MM.1S (cell line): Measurements from ENCODE around the gene ITPRIP.

Source experiments
- EZH2 ChIP-seq: fragments of 300-600 bp; sonication (generic); optimal IDR thresholded peaks from 2 replicates; pipeline ENCODE3; 2017; ENCODE audit warnings: low read depth, mild to moderate bottlenecking, antibody characterized with exemption, low read length, mixed read lengths
- TF ChIP-seq, protein P1 (sequence below): fragments of 300-600 bp; sonication (generic); IDR thresholded peaks from 2 replicates; pipeline ENCODE4 v1.5.1; 2016; ENCODE audit warnings: antibody characterized with exemption, low read length, mixed read lengths

DNA sequence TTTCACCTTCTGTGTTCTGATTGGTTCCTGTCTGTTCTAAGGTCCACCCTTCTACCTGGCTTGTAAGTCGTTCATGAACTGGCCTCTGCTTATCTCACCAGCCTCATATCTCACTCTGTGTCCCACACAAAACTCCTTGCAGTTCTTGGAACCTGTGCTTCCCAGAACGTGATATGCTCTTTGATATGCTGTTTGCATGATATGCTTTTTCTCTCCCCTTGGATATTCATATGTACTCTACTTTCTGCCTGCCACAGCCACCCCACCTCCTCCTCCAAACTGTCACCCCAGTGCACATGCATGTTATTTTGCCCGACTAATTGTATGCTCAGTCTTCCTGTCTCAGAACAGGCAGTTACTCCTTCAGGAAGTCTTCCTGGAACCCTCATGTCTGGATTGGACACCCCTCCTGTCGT is 1.9 kb upstream of the ITPRIP start:
- TF ChIP-seq, protein P1, sequence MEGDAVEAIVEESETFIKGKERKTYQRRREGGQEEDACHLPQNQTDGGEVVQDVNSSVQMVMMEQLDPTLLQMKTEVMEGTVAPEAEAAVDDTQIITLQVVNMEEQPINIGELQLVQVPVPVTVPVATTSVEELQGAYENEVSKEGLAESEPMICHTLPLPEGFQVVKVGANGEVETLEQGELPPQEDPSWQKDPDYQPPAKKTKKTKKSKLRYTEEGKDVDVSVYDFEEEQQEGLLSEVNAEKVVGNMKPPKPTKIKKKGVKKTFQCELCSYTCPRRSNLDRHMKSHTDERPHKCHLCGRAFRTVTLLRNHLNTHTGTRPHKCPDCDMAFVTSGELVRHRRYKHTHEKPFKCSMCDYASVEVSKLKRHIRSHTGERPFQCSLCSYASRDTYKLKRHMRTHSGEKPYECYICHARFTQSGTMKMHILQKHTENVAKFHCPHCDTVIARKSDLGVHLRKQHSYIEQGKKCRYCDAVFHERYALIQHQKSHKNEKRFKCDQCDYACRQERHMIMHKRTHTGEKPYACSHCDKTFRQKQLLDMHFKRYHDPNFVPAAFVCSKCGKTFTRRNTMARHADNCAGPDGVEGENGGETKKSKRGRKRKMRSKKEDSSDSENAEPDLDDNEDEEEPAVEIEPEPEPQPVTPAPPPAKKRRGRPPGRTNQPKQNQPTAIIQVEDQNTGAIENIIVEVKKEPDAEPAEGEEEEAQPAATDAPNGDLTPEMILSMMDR = no peak
- TF ChIP-seq EZH2 = no peak
